Measurements from ENCODE around the gene TRIM44.

The TRIM44 gene

DNA sequence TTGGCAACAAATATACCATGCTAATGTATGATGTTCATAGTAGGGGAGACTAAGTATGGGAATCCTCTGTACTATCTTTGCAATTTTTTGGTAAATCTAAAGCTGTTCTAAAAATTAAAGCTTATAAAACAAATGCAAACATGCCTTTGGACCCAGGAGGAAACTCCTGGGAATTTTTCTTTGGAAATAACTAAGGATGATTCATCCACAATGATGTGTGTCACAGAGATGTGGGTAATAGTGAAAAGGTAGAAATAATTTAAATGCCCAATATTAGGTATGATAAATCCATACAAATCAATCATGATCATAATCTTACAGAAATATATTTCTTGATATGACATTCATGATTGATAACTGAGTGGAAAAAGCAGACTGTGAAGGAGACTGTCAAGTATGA lies 135.8 kb downstream of the TRIM44 start:
- no peak overlapping the region for H2AFZ ChIP-seq (ENCODE audit: low read depth, low read length, severe bottlenecking)
- H3K9me3 ChIP-seq (ENCODE audit: insufficient read depth, low read length) = no peaks in the 10 kb centered on the region
- no peak overlapping the region for H3K9ac ChIP-seq (ENCODE audit: low read length)
- no peaks in the 10 kb centered on the region for H3F3A ChIP-seq (ENCODE audit: insufficient read depth)
- no peak overlapping the region for H3K4me3 ChIP-seq (ENCODE audit: insufficient read depth, low read length, poor library complexity, severe bottlenecking)
- H3K79me2 ChIP-seq (ENCODE audit: insufficient read depth, low read length) = no peaks in the 10 kb centered on the region
- no peaks in the 10 kb centered on the region for H3K27me3 ChIP-seq (ENCODE audit: low read length)
- TF ChIP-seq CTCF (IDR thresholded peaks at IDR 0.05; ENCODE audit: insufficient read depth, low read length, poor library complexity, severe bottlenecking) (no peak), EZH2phosphoT487 (conservative IDR thresholded peaks at IDR 0.05; ENCODE audit: low read length) (no peak)
- no peak overlapping the region for H3K4me2 ChIP-seq (ENCODE audit: low read depth, low read length, poor library complexity, severe bottlenecking)
- no peak overlapping the region for H3K27ac ChIP-seq (ENCODE audit: low read depth, low read length)
- no peaks in the 10 kb centered on the region for H4K20me1 ChIP-seq (ENCODE audit: low read depth, low read length)
- no peaks in the 10 kb centered on the region for H3K9me2 ChIP-seq (replicated peaks; ENCODE audit: insufficient read depth, low read length)
- no peaks in the 10 kb centered on the region for H3K36me3 ChIP-seq (ENCODE audit: low read length)

DNA sequence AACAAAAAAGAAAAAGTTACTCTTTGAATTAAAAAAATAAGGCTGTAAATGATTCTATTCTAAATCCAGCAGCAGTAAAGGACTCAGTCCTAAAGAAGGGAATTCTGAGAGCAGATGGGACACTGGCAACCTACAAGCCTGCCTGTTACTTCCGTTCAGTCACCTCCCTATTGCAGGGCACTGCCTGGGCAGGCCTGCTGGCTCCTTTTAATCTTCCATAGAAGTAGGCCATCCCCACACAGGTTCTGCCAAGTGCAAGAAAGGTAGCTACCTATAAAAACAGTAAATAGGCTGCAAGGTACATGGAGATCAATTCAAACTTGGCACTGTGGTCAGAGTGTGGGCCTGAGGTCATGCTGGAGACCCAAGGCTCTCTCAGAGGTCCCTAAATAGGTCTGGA lies 136.4 kb downstream of the TRIM44 start:
- Histone ChIP-seq H3K4me3 (ENCODE audit: insufficient read depth, low read length, poor library complexity, severe bottlenecking) (no peak overlapping the region), H3K9me3 (ENCODE audit: insufficient read depth, low read length) (no peaks in the 10 kb centered on the region), H3K27me3 (ENCODE audit: low read length) (no peaks in the 10 kb centered on the region), H3K27ac (ENCODE audit: low read depth, low read length) (no peak overlapping the region), H3K9me2 (replicated peaks; ENCODE audit: insufficient read depth, low read length) (no peaks in the 10 kb centered on the region), H4K20me1 (ENCODE audit: low read depth, low read length) (no peaks in the 10 kb centered on the region), H3K36me3 (ENCODE audit: low read length) (no peaks in the 10 kb centered on the region), H3K79me2 (ENCODE audit: insufficient read depth, low read length) (no peaks in the 10 kb centered on the region), H3K9ac (ENCODE audit: low read length) (no peak overlapping the region), H3F3A (ENCODE audit: insufficient read depth) (no peaks in the 10 kb centered on the region), H3K4me2 (ENCODE audit: low read depth, low read length, poor library complexity, severe bottlenecking) (no peak overlapping the region), H2AFZ (ENCODE audit: low read depth, low read length, severe bottlenecking) (no peak overlapping the region)
- no peak for TF ChIP-seq EZH2phosphoT487 (conservative IDR thresholded peaks at IDR 0.05; ENCODE audit: low read length)
- TF ChIP-seq CTCF (IDR thresholded peaks at IDR 0.05; ENCODE audit: insufficient read depth, low read length, poor library complexity, severe bottlenecking) = no peak

GRCh38 chr11:35799655-35800054 lies 137.1 kb downstream of the TRIM44 start:
- H3K27ac ChIP-seq (ENCODE audit: low read depth, low read length) = no peak overlapping the region
- no peaks in the 10 kb centered on the region for H3K79me2 ChIP-seq (ENCODE audit: insufficient read depth, low read length)
- H3K9me2 ChIP-seq (replicated peaks; ENCODE audit: insufficient read depth, low read length) = no peaks in the 10 kb centered on the region

More at GRCh38 chr11:35799655-35800054, 137.1 kb downstream of the TRIM44 start:
- no peak for TF ChIP-seq CTCF (IDR thresholded peaks at IDR 0.05; ENCODE audit: insufficient read depth, low read length, poor library complexity, severe bottlenecking)
- TF ChIP-seq EZH2phosphoT487 (conservative IDR thresholded peaks at IDR 0.05; ENCODE audit: low read length) = no peak
- Histone ChIP-seq H3K36me3 (ENCODE audit: low read length) (no peaks in the 10 kb centered on the region), H3K9me3 (ENCODE audit: insufficient read depth, low read length) (no peaks in the 10 kb centered on the region), H3K27me3 (ENCODE audit: low read length) (no peaks in the 10 kb centered on the region), H2AFZ (ENCODE audit: low read depth, low read length, severe bottlenecking) (no peak overlapping the region), H4K20me1 (ENCODE audit: low read depth, low read length) (no peaks in the 10 kb centered on the region), H3F3A (ENCODE audit: insufficient read depth) (no peaks in the 10 kb centered on the region), H3K4me2 (ENCODE audit: low read depth, low read length, poor library complexity, severe bottlenecking) (no peak overlapping the region), H3K4me3 (ENCODE audit: insufficient read depth, low read length, poor library complexity, severe bottlenecking) (no peak overlapping the region), H3K9ac (ENCODE audit: low read length) (no peak overlapping the region)

All from SU-DHL-6 (cell line).